PC-3 (cell line): ENCODE results near the gene MSI2. TPM values are rescaled to one million over a fixed set of nuclear protein-coding genes. Genes with fewer than 3 reads are reported as not detected.

Experiments used
- ATAC-seq: fragments of 200-7000 bp; cut with Tn5 transposase; 2 replicates; pipeline ENCODE4 v1.9.1; 2020; ENCODE audit warnings: mild to moderate bottlenecking, moderate library complexity
- BruUV-seq: library from RNA; stranded (reverse); fragments of 400-500 nt; replicated peaks from 2 replicates; lab custom pipeline; 2021; lab: Mats Ljungman, UMichigan
- CTCF ChIA-PET: fragments of 300-600 bp; sonication (Branson Sonifier 250); formaldehyde crosslinking; loops from one replicate; lab custom pipeline; 2022; ENCODE audit warnings: antibody characterized with exemption; lab: Charles Lee
- POLR2A ChIA-PET: fragments of 300-600 bp; sonication (Branson Sonifier 250); formaldehyde crosslinking; loops from one replicate; lab custom pipeline; 2022; ENCODE audit warnings: antibody characterized with exemption; ENCODE audit not compliant: unreplicated experiment; lab: Charles Lee
- DNase-seq: peaks from one replicate; pipeline ENCODE4 v3.0.0-alpha.2; 2015
- H2AFZ ChIP-seq: fragments of 300-600 bp; sonication (generic); 2 replicates; pipeline ENCODE4 v1.6.0; 2016; ENCODE audit warnings: antibody characterized with exemption, low read length
- H3F3A ChIP-seq: fragments of 300-600 bp; sonication (generic); one replicate; pipeline ENCODE4 v1.6.0; 2017; ENCODE audit warnings: antibody characterized with exemption, low read length, control low read depth, mild to moderate bottlenecking; ENCODE audit not compliant: unreplicated experiment
- H3K27ac ChIP-seq: fragments of 300-600 bp; sonication (generic); 2 replicates; pipeline ENCODE4 v1.5.1; 2016; ENCODE audit warnings: mild to moderate bottlenecking, low read length
- H3K27me3 ChIP-seq: fragments of 300-600 bp; sonication (generic); 2 replicates; pipeline ENCODE4 v1.6.1; 2016; ENCODE audit warnings: low read length, mixed read lengths
- H3K36me3 ChIP-seq: fragments of 300-600 bp; sonication (generic); 2 replicates; pipeline ENCODE4 v1.6.1; 2016; ENCODE audit warnings: low read depth, mixed run types, low read length, mixed read lengths
- H3K4me1 ChIP-seq: fragments of 300-600 bp; sonication (generic); 2 replicates; pipeline ENCODE4 v1.5.1; 2016; ENCODE audit warnings: low read length; ENCODE audit not compliant: insufficient read depth
- H3K4me2 ChIP-seq: fragments of 300-600 bp; sonication (generic); 2 replicates; pipeline ENCODE4 v1.6.0; 2016; ENCODE audit warnings: low read length
- H3K4me3 ChIP-seq: fragments of 300-600 bp; sonication (generic); 2 replicates; pipeline ENCODE4 v1.5.1; 2016; ENCODE audit warnings: mild to moderate bottlenecking, low read length, mixed read lengths
- H3K79me2 ChIP-seq: fragments of 300-600 bp; sonication (generic); 2 replicates; pipeline ENCODE4 v1.6.1; 2017; ENCODE audit warnings: low read length, mixed read lengths
- H3K9ac ChIP-seq: fragments of 300-600 bp; sonication (generic); 2 replicates; pipeline ENCODE4 v1.6.0; 2016; ENCODE audit warnings: mild to moderate bottlenecking, low read length
- H3K9me2 ChIP-seq: fragments of 300-600 bp; sonication (generic); replicated peaks from 2 replicates; pipeline ENCODE4 v1.6.1; 2016; ENCODE audit warnings: mixed run types, low read length, mixed read lengths
- H3K9me3 ChIP-seq: fragments of 300-600 bp; sonication (generic); 2 replicates; pipeline ENCODE4 v1.6.1; 2016; ENCODE audit warnings: low read length, mixed read lengths
- H4K20me1 ChIP-seq: fragments of 300-600 bp; sonication (generic); 2 replicates; pipeline ENCODE4 v1.6.1; 2016; ENCODE audit warnings: low read length, mixed read lengths
- CTCF ChIP-seq: fragments of 300-600 bp; sonication (generic); conservative IDR thresholded peaks from 2 replicates; pipeline ENCODE4 v1.5.1; 2017; ENCODE audit warnings: antibody characterized with exemption, low read depth, mild to moderate bottlenecking, low read length
- EZH2 ChIP-seq: fragments of 300-600 bp; sonication (generic); IDR thresholded peaks from one replicate; pipeline ENCODE4 v1.6.1; 2017; ENCODE audit warnings: antibody characterized with exemption, mild to moderate bottlenecking, low read length; ENCODE audit not compliant: unreplicated experiment
- EZH2phosphoT487 ChIP-seq: fragments of 300-600 bp; sonication (generic); IDR thresholded peaks from 2 replicates; pipeline ENCODE4 v1.6.1; 2018; ENCODE audit warnings: mild to moderate bottlenecking, antibody characterized with exemption, low read length, borderline replicate concordance
- intact Hi-C: fragments of 100-400 bp; cut with micrococcal nuclease; formaldehyde crosslinking; loops from 2 replicates; pipeline ENCODE4 v1.9.0; 2023
- total RNA-seq: library from RNA; depleted of rRNA; stranded (reverse); fragments of >200 nt; gene quantifications from 2 replicates; pipeline ENCODE4 v1.2.3, GENCODE V29; 2014

The MSI2 gene
- total RNA-seq, 1 experiment from 2014 or later: 54.7 TPM

DNA sequence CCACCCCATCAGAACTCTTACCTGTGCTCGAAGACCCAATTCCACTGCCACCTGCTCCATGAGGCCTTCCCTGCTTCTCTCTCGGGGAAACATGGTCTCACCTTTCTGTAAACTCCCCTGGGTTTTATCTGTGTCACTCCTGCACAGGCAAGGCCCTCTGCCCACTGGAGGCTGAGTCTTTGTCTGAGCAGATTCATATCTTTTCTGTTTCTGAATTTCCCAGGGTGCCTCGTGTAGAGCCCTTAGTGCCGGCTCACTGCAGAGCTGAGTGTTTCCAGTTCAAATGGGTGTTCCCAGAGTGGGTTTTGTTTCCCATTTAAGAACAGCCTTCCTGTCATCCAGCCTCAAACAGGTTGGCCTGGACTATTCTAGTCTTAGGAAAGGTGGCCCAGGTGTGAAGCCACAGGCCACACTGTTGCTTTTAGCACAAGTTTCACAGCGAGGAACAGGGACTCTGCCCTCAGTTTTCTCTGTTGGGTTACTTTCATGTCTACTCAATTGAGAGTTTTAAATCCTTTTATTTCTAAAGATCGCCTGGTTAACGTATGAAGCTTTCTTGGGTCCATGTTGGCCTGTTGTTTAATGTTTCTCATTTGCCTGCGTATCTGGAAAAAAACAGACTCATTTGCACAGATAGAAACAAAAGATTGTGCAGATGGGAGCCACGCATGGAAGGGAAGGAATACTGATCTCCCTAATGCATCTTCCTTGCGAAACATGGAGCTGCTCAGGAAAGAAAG lies 228.7 kb downstream of the MSI2 start:
- intact Hi-C loops: no loop called here
- Histone ChIP-seq H3K9ac (no peak overlapping the region), H3K4me3 (no peak overlapping the region), H3F3A (no peaks in the 10 kb centered on the region), H3K4me1 (peaks cover 16% of the 10 kb centered on the region), H3K27me3 (no peaks in the 10 kb centered on the region), H3K36me3 (no peaks in the 10 kb centered on the region), H3K79me2 (no peaks in the 10 kb centered on the region), H3K9me3 (no peaks in the 10 kb centered on the region), H2AFZ (no peak overlapping the region), H3K9me2 (no peaks in the 10 kb centered on the region), H3K4me2 (no peak overlapping the region), H4K20me1 (no peaks in the 10 kb centered on the region), H3K27ac (no peak overlapping the region)
- DNase-seq: no peak
- TF ChIP-seq EZH2 (no peak), CTCF (no peak), EZH2phosphoT487 (no peak)
- CTCF ChIA-PET: no interaction called here
- no TSS peak for BruUV-seq
- POLR2A ChIA-PET: no interaction called here
- ATAC-seq: no peak

DNA sequence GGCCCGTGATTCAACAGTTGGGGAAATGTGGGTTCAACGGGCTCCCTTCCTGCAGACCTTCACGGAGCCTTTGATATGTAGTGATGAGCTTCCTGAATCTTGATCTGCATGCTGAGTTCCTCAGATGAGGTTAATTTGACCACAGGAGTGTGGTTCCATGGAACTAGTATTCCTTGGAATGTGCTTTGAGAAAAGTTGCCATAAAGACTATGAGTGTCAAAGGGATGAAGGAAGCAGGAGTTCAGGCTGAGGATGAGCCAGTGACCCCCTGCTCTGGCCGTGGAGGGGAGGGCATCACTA lies 229.2 kb downstream of the MSI2 start:
- CTCF ChIA-PET: no interaction called here

More for the DNA sequence above, 229.2 kb downstream of the MSI2 start:
- POLR2A ChIA-PET: interaction anchor here (0.6 kb wide), 1 partner anchor 258 kb away, joined by 4 read pairs; no protein-coding TSS in a partner anchor
- Histone ChIP-seq H3K27ac (no peak overlapping the region), H3F3A (no peaks in the 10 kb centered on the region), H3K9ac (no peak overlapping the region), H3K9me2 (no peaks in the 10 kb centered on the region), H2AFZ (no peak overlapping the region), H3K36me3 (no peaks in the 10 kb centered on the region), H3K9me3 (no peaks in the 10 kb centered on the region), H3K27me3 (no peaks in the 10 kb centered on the region), H3K4me3 (no peak overlapping the region), H3K4me1 (peaks cover 12% of the 10 kb centered on the region), H4K20me1 (no peaks in the 10 kb centered on the region), H3K4me2 (no peak overlapping the region), H3K79me2 (no peaks in the 10 kb centered on the region)
- DNase-seq (no peak), ATAC-seq (no peak)
- intact Hi-C loops: no loop called here
- no peak for TF ChIP-seq EZH2
- no peak for TF ChIP-seq CTCF
- TF ChIP-seq EZH2phosphoT487: no peak
- BruUV-seq: no TSS peak
